Bronchial epithelial cell (primary cell): ENCODE measurements around the gene HMGN5. TPM values are rescaled to one million over a fixed set of nuclear protein-coding genes. Genes with fewer than 3 reads are reported as not detected.

Experiments used
- DNase-seq: peaks from one replicate; pipeline ENCODE4 v3.0.0-alpha.2; 2010; ENCODE audit warnings: low read depth
- FAIRE-seq: peaks from 2 replicates; lab custom pipeline; 2011; peaks lifted over from hg19 to GRCh38; lab: Jason Lieb, UNC
- H3K27me3 ChIP-seq: 2 replicates; pipeline ENCODE4 v1.5.1; 2011; ENCODE audit warnings: low read length; ENCODE audit not compliant: control insufficient read depth, insufficient read depth
- H3K36me3 ChIP-seq: 2 replicates; pipeline ENCODE4 v1.5.1; 2011; ENCODE audit warnings: low read length; ENCODE audit not compliant: control insufficient read depth, insufficient read depth
- H3K4me3 ChIP-seq: 2 replicates; pipeline ENCODE4 v1.5.1; 2011; ENCODE audit warnings: mild to moderate bottlenecking, low read depth, low read length, control low read depth
- CTCF ChIP-seq: IDR thresholded peaks from 2 replicates; pipeline ENCODE4 v1.5.1; 2011; ENCODE audit warnings: mild to moderate bottlenecking, moderate library complexity, low read length, control low read depth, inconsistent platforms; ENCODE audit not compliant: insufficient read depth, severe bottlenecking
- total RNA-seq: library from RNA; depleted of rRNA; stranded (reverse); fragments of >200 nt; gene quantifications from 2 replicates; pipeline ENCODE4 v1.2.1, GENCODE V29; 2014

HMGN5 gene
- total RNA-seq, 1 donor from 2014 or later, result 0.53 TPM

- H3K27me3 ChIP-seq, result peaks cover 2% of the 10 kb centered on the region
- no peak for TF ChIP-seq CTCF
- FAIRE-seq, result no peak
- H3K4me3 ChIP-seq, result peak overlapping the region; percentile 41
- H3K36me3 ChIP-seq, result no peaks in the 10 kb centered on the region
- no peak for DNase-seq
Observed at GRCh38 chrX:81120258-81120935, 81.3 kb downstream of the HMGN5 start.

GRCh38 chrX:81114757-81115156, 87.0 kb downstream of the HMGN5 start:
- no peak for TF ChIP-seq CTCF
- no peak for FAIRE-seq

GRCh38 chrX:81110286-81110685, 91.4 kb downstream of the HMGN5 start:
- FAIRE-seq (no peak), DNase-seq (no peak)
- no peaks in the 10 kb centered on the region for H3K36me3 ChIP-seq
- H3K4me3 ChIP-seq, result no peak overlapping the region
- H3K27me3 ChIP-seq, result no peaks in the 10 kb centered on the region
- no peak for TF ChIP-seq CTCF

More at GRCh38 chrX:81114757-81115156, 87.0 kb downstream of the HMGN5 start:
- H3K4me3 ChIP-seq, result no peak overlapping the region
- no peak for DNase-seq
- H3K36me3 ChIP-seq, result no peaks in the 10 kb centered on the region
- H3K27me3 ChIP-seq, result no peaks in the 10 kb centered on the region

GRCh38 chrX:81082649-81083048, 119.1 kb downstream of the HMGN5 start:
- TF ChIP-seq CTCF, result no peak
- FAIRE-seq (no peak), DNase-seq (no peak)
- Histone ChIP-seq H3K27me3 (no peaks in the 10 kb centered on the region), H3K36me3 (no peaks in the 10 kb centered on the region), H3K4me3 (no peak overlapping the region)

Other genes starting within 250 kb of the HMGN5 start
- 7.9 and 17.2 TPM in 2 replicates for gene SH3BGRL, start 189 bp upstream of the HMGN5 start, total RNA-seq